Measurements from ENCODE around the gene DYSF.

DYSF gene

DNA sequence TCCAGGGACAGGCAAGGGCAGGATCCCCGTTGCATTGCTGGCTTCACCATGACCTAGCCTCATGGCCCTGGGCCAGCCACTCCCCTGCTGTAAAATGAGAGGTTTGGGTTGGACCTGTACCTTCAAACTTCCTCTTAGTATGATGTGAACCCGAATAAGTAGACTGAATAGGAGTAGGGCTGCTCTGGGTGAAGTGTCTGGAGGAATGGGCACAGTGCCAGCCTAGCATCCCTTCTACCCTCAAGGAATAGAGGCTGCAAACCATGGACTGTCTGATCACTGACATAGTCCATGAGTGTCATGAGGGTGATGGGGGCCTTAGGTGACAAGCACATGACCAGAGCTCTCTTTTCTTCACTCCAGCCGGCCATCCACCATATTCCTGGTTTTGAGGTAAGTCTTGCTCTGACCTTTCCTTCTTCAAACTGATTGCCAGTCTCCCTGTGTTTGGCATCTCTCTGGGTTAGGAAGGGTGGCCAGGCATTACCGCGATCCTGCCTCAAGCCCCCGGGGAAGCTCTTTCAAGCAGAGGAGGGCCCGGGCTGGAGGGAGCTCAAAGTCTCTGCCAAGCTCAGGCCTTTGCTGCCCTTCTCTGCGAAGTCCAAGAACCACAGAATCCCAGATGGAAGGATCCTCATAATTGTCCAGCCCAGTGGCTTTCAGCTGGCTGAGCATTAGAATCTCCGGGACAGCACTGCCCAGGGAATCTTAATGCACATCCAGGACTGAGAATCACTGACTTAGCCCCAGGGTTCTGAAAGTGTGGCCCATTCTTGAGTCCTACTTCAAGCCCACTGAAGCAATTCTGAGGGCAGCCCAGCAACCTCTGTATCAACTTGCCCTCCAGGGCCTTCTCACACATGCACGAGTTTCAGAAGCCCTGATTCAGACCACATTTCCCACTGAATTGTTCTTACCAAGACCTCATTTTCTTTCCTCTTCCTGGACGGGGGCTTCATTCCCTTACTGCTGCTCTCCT is 148.1 kb downstream of the DYSF start:
- no peaks in the 10 kb centered on the region for H3K9me3 ChIP-seq (ENCODE audit: control insufficient read depth, insufficient read depth, low read length)

DNA sequence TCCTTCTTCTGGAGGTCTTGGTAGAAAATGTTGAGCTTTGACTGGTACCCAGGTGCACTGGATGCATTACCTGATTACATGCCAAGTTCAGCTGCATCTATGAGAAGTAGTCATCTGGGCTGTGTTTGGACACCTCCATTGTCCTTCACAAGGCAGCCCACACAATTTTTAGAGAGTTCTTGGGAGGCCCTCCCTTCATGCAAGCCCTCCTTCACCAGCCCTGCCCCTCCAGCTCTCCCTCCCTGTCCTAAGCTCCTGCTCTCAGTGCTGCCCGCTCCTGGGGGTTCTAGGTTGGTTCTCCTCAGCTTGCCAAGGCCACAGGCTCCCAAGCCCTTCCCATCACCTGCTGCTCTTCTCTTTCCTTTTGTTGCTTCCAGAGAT is 148.7 kb downstream of the DYSF start:
- H4K20me1 ChIP-seq (ENCODE audit: control insufficient read depth, insufficient read depth, low read depth, low read length) = no peaks in the 10 kb centered on the region
- TF ChIP-seq, protein P1, sequence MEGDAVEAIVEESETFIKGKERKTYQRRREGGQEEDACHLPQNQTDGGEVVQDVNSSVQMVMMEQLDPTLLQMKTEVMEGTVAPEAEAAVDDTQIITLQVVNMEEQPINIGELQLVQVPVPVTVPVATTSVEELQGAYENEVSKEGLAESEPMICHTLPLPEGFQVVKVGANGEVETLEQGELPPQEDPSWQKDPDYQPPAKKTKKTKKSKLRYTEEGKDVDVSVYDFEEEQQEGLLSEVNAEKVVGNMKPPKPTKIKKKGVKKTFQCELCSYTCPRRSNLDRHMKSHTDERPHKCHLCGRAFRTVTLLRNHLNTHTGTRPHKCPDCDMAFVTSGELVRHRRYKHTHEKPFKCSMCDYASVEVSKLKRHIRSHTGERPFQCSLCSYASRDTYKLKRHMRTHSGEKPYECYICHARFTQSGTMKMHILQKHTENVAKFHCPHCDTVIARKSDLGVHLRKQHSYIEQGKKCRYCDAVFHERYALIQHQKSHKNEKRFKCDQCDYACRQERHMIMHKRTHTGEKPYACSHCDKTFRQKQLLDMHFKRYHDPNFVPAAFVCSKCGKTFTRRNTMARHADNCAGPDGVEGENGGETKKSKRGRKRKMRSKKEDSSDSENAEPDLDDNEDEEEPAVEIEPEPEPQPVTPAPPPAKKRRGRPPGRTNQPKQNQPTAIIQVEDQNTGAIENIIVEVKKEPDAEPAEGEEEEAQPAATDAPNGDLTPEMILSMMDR (IDR thresholded peaks at IDR 0.05; ENCODE audit: low read depth, low read length, poor library complexity, severe bottlenecking) = no peak
- TF ChIP-seq EZH2phosphoT487 (IDR thresholded peaks at IDR 0.05; ENCODE audit: borderline replicate concordance, low read length) = no peak
- no peaks in the 10 kb centered on the region for H3K79me2 ChIP-seq (ENCODE audit: control insufficient read depth, low read length)
- H3K9me2 ChIP-seq (replicated peaks; ENCODE audit: control insufficient read depth, low read length) = no peaks in the 10 kb centered on the region
- no peaks in the 10 kb centered on the region for H3K4me1 ChIP-seq (ENCODE audit: control insufficient read depth, low read length)
- no peak overlapping the region for H3K4me3 ChIP-seq (ENCODE audit: low read length)
- H3K27ac ChIP-seq (ENCODE audit: low read depth, low read length) = no peak overlapping the region
- no peaks in the 10 kb centered on the region for H3K36me3 ChIP-seq (ENCODE audit: control insufficient read depth, low read length)
- H3K27me3 ChIP-seq (ENCODE audit: control insufficient read depth, low read length) = no peaks in the 10 kb centered on the region
- H3F3A ChIP-seq (ENCODE audit: control insufficient read depth, insufficient read depth) = no peaks in the 10 kb centered on the region
- no peak overlapping the region for H3K4me2 ChIP-seq (ENCODE audit: low read length)
- no peaks in the 10 kb centered on the region for H3K9me3 ChIP-seq (ENCODE audit: control insufficient read depth, insufficient read depth, low read length)

More for the DNA sequence above, 148.1 kb downstream of the DYSF start:
- no peaks in the 10 kb centered on the region for H3K36me3 ChIP-seq (ENCODE audit: control insufficient read depth, low read length)
- H3F3A ChIP-seq (ENCODE audit: control insufficient read depth, insufficient read depth) = no peaks in the 10 kb centered on the region
- H3K4me3 ChIP-seq (ENCODE audit: low read length) = no peak overlapping the region
- H3K4me2 ChIP-seq (ENCODE audit: low read length) = no peak overlapping the region
- no peaks in the 10 kb centered on the region for H3K79me2 ChIP-seq (ENCODE audit: control insufficient read depth, low read length)
- H3K27ac ChIP-seq (ENCODE audit: low read depth, low read length) = no peak overlapping the region
- H3K4me1 ChIP-seq (ENCODE audit: control insufficient read depth, low read length) = no peaks in the 10 kb centered on the region
- H3K27me3 ChIP-seq (ENCODE audit: control insufficient read depth, low read length) = no peaks in the 10 kb centered on the region
- no peaks in the 10 kb centered on the region for H4K20me1 ChIP-seq (ENCODE audit: control insufficient read depth, insufficient read depth, low read depth, low read length)
- TF ChIP-seq EZH2phosphoT487 (IDR thresholded peaks at IDR 0.05; ENCODE audit: borderline replicate concordance, low read length) = no peak
- TF ChIP-seq, protein P1 (IDR thresholded peaks at IDR 0.05; ENCODE audit: low read depth, low read length, poor library complexity, severe bottlenecking) = no peak
- H3K9me2 ChIP-seq (replicated peaks; ENCODE audit: control insufficient read depth, low read length) = no peaks in the 10 kb centered on the region

DNA sequence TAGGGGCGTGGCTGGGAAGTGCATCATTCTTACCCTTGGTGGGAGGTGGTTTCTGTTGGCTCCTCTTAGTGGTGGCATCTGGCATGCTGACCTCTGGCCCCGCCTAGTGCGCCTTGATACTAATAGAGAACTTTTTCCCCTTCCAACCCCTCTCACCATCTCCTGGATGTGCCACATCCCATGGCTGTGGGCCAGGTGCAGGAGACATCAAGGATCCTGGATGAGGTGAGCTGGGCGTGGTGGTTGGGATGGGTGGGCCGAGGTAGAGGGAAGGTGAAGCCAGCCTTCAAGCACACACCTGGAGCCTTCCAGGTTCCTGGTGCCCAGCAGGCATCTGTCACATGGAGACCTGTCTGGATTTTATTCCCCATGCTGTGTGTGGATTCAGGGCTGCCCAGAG is 149.2 kb downstream of the DYSF start:
- no peaks in the 10 kb centered on the region for H3K9me2 ChIP-seq (replicated peaks; ENCODE audit: control insufficient read depth, low read length)
- no peaks in the 10 kb centered on the region for H3K79me2 ChIP-seq (ENCODE audit: control insufficient read depth, low read length)
- H4K20me1 ChIP-seq (ENCODE audit: control insufficient read depth, insufficient read depth, low read depth, low read length) = no peaks in the 10 kb centered on the region
- no peak overlapping the region for H3K4me2 ChIP-seq (ENCODE audit: low read length)
- no peaks in the 10 kb centered on the region for H3K4me1 ChIP-seq (ENCODE audit: control insufficient read depth, low read length)
- TF ChIP-seq, protein P1 (IDR thresholded peaks at IDR 0.05; ENCODE audit: low read depth, low read length, poor library complexity, severe bottlenecking) = no peak
- TF ChIP-seq EZH2phosphoT487 (IDR thresholded peaks at IDR 0.05; ENCODE audit: borderline replicate concordance, low read length) = no peak
- H3K4me3 ChIP-seq (ENCODE audit: low read length) = no peak overlapping the region
- no peaks in the 10 kb centered on the region for H3F3A ChIP-seq (ENCODE audit: control insufficient read depth, insufficient read depth)
- no peaks in the 10 kb centered on the region for H3K36me3 ChIP-seq (ENCODE audit: control insufficient read depth, low read length)
- H3K9me3 ChIP-seq (ENCODE audit: control insufficient read depth, insufficient read depth, low read length) = no peaks in the 10 kb centered on the region
- H3K27me3 ChIP-seq (ENCODE audit: control insufficient read depth, low read length) = no peaks in the 10 kb centered on the region
- H3K27ac ChIP-seq (ENCODE audit: low read depth, low read length) = no peak overlapping the region
